ENCODE data around the gene CPLX3.

Gene CPLX3

DNA sequence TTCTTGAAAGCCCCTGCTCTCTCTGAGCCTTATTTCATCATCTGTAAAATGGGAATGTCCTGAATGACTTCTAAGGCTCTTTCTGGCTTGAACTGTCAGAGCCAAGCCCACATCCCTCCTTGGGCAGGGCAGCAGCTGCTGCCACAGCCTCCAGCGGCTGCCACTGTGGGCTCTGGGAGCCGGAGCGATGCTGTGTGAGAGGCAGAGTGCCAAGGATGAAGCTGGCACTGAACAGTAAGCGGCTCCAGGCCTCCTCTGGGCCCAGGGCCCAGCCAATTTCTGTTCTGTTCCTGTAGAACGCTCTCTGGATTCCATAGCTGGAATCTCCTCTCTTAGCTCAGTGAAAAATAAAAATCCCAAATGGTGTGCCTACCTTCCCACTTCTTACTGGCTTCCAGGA lies 4.4 kb downstream of the CPLX3 start:
- no peak for DNase-seq

- DNase-seq = no peak
Observed at GRCh38 chr15:74831813-74832495, 5.5 kb downstream of the CPLX3 start.

DNA sequence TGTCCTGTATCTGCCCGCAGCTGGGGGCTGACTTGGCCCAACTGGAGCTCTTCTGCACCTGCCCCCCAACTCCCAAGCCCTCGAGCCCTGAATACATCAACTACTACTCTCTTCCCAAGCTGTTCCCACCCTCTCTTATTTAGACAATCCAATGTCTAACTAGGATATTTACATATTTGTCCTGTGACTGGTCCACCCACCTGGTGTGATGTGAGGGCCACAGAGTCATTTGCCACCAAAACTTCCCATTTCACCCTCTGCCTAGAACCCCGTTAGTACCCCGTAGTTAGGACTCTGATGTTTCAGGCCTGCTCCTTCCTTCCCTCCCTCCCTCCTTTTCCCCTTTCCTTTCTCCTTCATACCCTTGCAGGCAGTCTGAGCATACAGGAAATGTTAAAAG lies 6.4 kb downstream of the CPLX3 start:
- DNase-seq = no peak

- DNase-seq = peak; percentile 55
Observed at GRCh38 chr15:74833376-74834107, 7.1 kb downstream of the CPLX3 start.

- peak; percentile 80 for DNase-seq
Observed at GRCh38 chr15:74835312-74835823, 8.9 kb downstream of the CPLX3 start.

DNA sequence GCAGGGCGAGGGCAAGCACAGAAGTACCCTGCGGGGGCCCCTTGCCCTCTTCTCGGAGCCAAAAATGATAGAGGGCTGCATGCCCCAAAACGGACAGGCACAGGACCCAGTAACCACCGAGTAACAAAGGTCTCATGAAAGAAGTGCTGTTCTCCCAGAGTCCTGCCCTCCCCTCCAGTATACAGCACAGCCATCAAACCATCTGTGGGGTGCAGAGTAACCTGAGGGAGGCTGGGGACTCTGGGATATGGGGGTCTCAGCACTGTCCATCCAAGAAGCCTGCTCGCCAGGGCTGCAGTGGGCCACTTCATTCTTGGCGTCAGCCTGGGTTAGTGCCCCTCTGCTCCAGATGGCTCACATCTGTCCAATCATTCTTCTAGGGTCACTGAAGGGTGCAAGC lies 10.4 kb downstream of the CPLX3 start:
- no peak for DNase-seq

DNA sequence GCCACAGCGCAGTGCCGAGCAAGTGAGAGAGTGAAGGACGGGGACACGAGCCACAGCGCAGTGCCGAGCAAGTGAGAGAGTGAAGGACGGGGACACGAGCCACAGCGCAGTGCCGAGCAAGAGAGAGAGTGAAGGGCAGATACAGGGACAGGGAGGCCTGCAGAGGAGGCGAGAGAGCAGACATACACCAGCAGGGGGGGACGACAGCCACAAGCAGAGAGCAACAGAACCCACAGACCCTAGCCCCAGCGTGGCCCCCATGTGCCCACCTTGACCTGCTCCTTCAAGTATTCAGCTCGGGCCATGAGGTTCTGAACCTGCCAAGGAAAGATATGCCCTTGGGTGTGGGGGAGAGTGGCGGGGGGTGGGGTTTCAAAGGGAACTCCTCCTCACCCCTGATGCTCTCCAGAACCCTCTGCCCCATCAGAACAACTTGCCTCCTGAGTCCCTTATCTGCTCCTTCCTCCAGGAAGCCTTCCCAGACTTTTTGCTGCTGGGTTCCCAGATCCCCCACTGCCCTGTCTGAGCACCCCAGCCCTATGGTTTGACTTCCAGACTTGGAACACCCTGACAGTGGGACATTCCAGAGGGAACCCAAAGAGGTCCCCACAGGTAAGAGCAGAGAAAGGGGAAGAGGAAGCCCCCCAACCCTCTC lies 11.2 kb downstream of the CPLX3 start:
- DNase-seq = no peak

GRCh38 chr15:74838137-74838516 lies 11.7 kb downstream of the CPLX3 start:
- DNase-seq = no peak

DNA sequence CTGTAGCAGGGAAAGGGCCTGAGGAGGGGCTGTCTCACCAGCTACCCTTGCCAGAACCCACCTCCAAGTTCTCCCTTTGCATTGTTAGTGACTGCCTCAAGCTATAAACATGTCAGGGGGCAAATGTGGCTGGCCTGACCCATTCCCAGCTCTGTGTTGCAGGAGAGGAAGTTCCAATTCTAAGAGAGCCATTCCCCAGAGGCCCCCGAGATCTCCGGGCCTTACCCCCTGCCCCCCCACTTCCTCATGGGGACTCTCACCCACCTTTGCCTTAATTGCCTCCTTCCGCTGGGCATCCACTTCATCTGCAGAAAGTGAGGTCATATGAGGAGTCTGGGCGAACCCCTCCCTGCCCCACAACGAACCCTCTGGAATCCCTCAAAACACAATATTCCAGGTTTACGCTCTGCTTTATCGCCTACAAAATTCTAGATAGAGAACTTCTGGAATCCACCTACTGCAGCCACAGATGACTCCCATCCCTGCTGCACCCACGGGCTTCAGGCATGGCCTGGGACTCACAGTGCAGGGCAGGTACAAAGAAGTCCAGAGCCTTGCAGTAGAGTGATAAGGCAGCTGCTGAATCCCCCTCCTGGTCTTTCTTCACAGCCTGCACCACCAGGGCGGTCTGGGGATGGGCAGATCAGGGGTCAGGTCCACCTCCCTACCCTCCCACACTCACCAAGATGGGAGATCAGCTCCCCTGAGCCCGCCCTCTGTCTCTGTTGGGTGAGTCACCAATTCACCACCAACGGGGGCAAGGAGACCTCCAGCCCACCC lies 12.5 kb downstream of the CPLX3 start:
- no peak for DNase-seq

DNA sequence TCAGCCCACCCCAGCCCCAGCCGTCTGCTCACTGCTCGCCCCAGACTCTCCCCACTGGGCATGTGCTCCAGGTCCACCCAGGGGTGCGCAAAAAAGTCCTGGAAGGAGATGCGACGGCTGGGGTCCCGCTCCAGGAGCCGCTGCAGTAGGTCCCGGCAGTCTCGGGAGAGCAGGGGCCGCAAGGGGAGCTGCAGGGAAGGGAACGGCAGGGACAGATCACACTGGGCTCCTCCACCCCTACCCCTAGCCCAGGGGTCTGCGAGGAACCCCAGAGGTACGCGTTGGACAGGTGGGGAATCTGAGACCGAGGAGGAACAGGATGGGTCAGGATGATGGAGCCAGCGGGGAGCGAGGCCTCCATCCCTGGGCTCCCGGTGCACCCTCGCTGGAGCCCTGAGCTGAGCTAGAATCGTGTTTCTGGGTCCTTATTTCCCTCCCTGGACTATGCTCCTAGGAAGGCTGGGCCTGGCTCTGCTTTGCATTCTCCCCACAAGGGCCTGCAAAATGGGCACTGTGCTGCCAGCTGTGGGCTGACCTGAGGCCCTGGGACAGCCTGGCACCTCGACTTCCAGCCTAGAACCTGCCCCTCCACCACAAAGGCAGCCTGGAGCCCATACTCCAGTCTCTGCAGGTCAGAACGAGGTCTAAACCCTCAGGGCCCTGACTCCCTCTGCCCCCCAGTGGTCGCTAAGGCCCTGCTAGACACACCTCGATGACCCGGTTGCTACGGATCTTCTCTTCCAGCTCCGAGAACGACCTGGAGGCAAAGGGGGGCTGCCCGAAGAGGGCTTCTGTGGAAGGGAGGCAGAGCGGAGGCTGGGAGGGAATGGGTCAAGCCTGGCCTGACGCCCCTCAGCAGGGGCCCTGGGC lies 13.3 kb downstream of the CPLX3 start:
- no peak for DNase-seq

DNA sequence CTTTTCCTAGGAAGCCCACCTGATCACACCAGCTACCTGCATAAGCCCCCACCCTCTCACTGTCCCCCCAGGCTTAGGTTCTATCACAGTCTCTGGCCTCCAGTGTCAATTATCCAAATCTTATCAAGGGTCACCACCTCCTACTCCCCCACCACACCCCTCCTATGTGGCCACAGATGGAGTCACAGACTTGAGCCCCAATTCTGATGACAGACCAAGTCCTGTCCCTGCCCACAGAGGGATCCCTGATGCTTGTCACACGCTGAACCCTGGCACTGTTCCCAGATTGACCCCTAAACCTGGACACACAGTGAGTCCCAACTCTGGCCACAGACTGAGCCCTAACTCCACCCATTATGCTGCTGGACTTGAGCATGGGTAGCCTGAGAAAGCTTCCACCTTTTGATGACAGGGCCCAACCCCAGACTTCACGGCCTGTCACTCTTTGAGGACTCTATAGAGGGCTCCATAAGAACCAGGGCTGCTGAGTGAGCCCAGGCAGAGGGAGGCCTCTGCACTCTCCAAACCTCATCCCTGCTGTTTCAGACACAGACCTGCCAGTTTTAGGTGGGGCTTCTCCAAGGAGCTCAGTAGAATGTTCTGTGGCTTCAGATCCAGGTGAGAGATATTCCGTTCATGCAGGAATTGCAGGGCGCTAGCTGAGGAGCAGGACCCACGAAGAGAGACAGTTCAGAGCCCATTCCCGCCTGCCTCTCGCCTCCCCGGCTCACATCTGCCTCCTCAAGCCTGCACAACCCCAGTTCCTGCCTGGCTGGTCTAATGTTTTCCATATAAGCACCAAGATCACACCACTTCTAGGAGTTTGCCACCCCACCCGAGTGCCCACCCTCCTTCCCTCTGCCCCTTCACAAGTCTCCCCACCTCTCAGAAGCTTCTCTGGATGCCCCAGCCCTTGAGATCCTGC lies 14.7 kb downstream of the CPLX3 start:
- DNase-seq = no peak

DNA sequence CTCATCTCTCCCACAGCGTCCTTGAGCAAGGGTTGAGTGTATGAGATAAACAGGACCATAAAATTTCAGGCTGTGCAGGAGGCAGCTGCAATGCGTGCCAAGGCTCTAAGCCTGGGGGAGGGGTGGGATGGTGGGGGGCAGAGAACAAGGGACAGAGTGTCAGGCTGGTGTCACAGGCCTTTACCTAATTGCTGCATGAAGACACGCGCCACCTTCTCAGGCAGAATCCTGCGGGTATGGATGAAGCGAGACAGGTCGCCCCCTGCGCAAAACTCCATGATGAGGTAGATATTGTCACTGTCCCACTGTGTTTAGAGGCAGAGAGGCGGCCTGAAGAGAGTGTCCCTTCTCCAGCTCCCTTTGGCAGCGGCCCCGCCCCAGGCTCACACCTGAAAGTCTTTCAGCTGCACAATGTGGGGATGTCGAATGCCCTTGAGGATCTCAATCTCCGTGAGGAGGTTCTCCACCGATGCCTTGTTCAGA lies 15.5 kb downstream of the CPLX3 start:
- DNase-seq = no peak

DNA sequence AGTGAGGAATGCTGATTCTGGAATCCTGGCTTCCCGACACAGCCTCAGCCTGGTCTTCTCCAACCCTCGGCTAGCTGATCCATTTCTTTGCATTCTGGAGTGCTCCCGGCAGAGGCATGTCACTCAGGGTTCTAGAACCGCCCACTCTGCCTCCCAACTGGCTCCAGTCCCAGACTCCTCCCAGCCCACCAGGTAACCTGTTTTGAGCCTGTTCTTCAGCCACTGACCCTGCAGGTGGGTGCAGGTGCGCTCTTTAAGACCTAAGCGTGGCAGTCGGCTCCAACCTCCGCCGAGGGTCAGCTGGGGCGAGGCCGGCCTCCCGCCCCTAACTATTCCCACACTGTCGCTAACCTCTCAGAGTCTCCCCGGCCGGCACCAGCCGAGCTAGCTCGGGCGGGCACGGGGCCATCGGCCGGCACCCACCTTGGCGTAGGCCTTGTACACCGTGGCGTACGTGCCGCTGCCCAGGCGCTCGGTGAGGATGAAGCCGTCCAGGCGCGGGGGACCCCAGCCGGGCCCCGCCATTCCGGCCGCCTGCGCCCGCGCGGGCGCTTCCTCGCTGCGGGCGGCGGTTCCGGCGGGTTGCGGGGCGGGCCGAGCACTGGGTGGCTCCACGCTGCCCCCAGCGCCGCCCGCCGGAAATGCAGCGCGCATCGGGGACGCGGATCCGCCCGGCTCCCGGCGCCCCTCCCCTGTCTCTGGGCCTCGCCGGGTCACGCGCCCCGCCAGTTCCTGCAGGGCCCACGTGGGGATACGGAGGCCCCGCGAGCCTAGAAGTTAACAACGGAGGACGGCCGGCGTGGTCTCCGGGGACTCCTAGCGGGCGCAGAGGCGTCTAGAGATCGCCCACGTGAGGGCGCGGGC lies 16.4 kb downstream of the CPLX3 start, which contains the start of gene ULK3:
TSS of gene ULK3 (minus strand) at position 576 of the 864 bp plus-strand sequence. CDS start at position 525, 51 bp downstream.
- peak; percentile 94 for DNase-seq

DNA sequence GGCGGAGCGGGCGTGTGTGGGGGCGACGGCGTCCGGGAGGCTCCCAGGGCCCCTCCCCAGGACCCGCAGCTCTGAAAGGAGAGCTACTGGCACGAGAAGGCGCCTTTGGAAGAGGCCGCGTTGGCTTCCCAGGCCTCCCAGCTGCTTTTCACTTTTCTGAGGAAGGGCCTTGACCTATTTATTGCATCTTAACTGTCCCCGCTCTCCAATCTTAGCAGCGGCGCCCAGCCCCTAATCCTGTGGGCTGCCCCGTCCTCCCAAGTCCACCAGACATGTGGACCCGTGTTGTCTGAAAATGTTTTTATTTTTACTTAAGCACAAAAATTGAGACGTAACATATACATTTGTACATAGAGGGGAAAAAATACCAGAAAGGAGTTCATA lies 17.0 kb downstream of the CPLX3 start:
- no peak for DNase-seq

DNA sequence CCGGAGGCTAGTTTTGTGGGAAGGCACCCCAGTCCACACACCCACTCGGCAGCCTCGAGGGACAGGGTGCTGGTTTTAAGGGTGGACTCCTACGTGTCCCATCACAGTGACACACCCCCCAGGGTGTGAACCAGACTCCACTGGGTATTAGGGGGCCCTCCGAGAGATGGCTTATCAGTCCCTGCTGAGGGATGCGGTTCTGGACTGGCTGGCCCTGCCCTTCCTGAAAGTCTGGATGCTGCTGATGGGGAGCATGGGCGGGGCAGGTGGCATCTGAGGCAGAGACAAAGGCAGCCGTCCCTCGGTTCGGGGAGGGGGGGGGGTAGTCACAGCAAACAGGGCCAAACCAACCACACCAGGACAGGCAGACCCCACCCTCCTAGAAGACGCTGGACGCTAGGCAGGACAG lies 17.5 kb downstream of the CPLX3 start:
- no peak for DNase-seq

GRCh38 chr15:74844319-74845207 lies 18.1 kb downstream of the CPLX3 start:
- no peak for DNase-seq

GRCh38 chr15:74845208-74845568 lies 18.8 kb downstream of the CPLX3 start:
- DNase-seq = no peak

DNA sequence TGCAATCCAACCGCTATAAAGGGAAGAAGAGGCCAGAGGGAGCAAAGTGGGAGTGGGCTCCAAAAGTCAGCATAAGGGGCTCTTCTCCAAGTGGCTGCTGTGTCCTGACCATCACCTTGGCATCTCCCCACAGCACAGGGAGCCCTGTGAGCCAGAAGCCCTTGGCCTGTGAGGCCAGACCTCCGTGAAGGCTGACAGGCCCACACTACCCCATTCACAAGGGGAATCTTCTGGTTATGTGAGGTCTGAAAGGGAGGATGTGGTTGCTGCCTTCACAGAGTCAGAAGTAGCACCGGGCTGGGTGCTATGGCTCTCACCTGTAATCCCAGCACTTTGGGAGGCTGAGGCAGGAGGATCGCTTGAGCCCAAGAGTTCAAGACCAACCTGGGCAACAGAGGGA lies 19.2 kb downstream of the CPLX3 start:
- no peak for DNase-seq

- no peak for DNase-seq
Observed at GRCh38 chr15:74847432-74847831, 21.0 kb downstream of the CPLX3 start.

All from DMS53 (cell line).